ENCODE results near the gene THAP12.

- TF ChIP-seq, protein P1, sequence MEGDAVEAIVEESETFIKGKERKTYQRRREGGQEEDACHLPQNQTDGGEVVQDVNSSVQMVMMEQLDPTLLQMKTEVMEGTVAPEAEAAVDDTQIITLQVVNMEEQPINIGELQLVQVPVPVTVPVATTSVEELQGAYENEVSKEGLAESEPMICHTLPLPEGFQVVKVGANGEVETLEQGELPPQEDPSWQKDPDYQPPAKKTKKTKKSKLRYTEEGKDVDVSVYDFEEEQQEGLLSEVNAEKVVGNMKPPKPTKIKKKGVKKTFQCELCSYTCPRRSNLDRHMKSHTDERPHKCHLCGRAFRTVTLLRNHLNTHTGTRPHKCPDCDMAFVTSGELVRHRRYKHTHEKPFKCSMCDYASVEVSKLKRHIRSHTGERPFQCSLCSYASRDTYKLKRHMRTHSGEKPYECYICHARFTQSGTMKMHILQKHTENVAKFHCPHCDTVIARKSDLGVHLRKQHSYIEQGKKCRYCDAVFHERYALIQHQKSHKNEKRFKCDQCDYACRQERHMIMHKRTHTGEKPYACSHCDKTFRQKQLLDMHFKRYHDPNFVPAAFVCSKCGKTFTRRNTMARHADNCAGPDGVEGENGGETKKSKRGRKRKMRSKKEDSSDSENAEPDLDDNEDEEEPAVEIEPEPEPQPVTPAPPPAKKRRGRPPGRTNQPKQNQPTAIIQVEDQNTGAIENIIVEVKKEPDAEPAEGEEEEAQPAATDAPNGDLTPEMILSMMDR (conservative IDR thresholded peaks at IDR 0.05; ENCODE audit: low read depth, low read length): no peak
- no peak for TF ChIP-seq EZH2 (IDR thresholded peaks at IDR 0.05; ENCODE audit: low read length, unreplicated experiment)
- no peak for TF ChIP-seq EZH2phosphoT487 (IDR thresholded peaks at IDR 0.05; ENCODE audit: borderline replicate concordance, low read length)
Observed at GRCh38 chr11:76327756-76328388, 53.1 kb downstream of the THAP12 start.
